IMR-90 (cell line): ENCODE data around the gene GPX1. TPM values are rescaled to one million over a fixed set of nuclear protein-coding genes. Genes with fewer than 3 reads are reported as not detected.

ENCODE experiments used
- ATAC-seq: fragments of 200-7000 bp; cut with Tn5 transposase; 2 replicates; pipeline ENCODE4 v1.9.1; 2020; ENCODE audit warnings: low read depth, mild to moderate bottlenecking, moderate library complexity
- BruUV-seq: library from RNA; stranded (reverse); fragments of 400-500 nt; replicated peaks from 2 replicates; lab custom pipeline; 2021; lab: Mats Ljungman, UMichigan
- CTCF ChIA-PET: fragments of 300-600 bp; formaldehyde crosslinking; extraction: SDS; loops from one replicate; lab custom pipeline; 2021; ENCODE audit warnings: antibody characterized with exemption; lab: Yijun Ruan, JAX
- POLR2A ChIA-PET: fragments of 300-600 bp; sonication (Branson Sonifier 250); formaldehyde crosslinking; loops from one replicate; lab custom pipeline; 2022; ENCODE audit warnings: antibody characterized with exemption; ENCODE audit not compliant: unreplicated experiment; lab: Charles Lee
- DNase-seq: peaks from one replicate; pipeline ENCODE4 v3.0.0; 2013
- H2AFZ ChIP-seq: replicated peaks from 2 replicates; pipeline ENCODE3; 2013; ENCODE audit warnings: low read length, mild to moderate bottlenecking; ENCODE audit not compliant: poor library complexity
- H2AK5ac ChIP-seq: 2 replicates; pipeline ENCODE4 v1.6.1; 2013; ENCODE audit warnings: low read depth, low read length, inconsistent platforms
- H2AK9ac ChIP-seq: replicated peaks from 2 replicates; pipeline ENCODE3; 2013; ENCODE audit warnings: mild to moderate bottlenecking, low read depth, low read length, moderate library complexity; ENCODE audit not compliant: poor library complexity
- H2BK120ac ChIP-seq: 2 replicates; pipeline ENCODE4 v1.6.1; 2013; ENCODE audit warnings: low read depth, low read length, inconsistent platforms
- H2BK15ac ChIP-seq: 3 replicates; pipeline ENCODE4 v1.6.1; 2013; ENCODE audit warnings: low read depth, low read length, inconsistent platforms
- H2BK20ac ChIP-seq: 2 replicates; pipeline ENCODE4 v1.6.1; 2013; ENCODE audit warnings: low read depth, mild to moderate bottlenecking, inconsistent platforms, low read length, moderate library complexity
- H2BK5ac ChIP-seq: 2 replicates; pipeline ENCODE4 v1.6.1; 2013; ENCODE audit warnings: mild to moderate bottlenecking, low read depth, low read length, inconsistent platforms; ENCODE audit not compliant: poor library complexity, severe bottlenecking
- H3K14ac ChIP-seq: replicated peaks from 2 replicates; pipeline ENCODE4 v1.6.1; 2013; ENCODE audit warnings: low read depth, low read length, inconsistent platforms
- H3K18ac ChIP-seq: 2 replicates; pipeline ENCODE4 v1.6.1; 2013; ENCODE audit warnings: low read depth, low read length, control low read depth
- H3K23ac ChIP-seq: 2 replicates; pipeline ENCODE4 v1.6.1; 2013; ENCODE audit warnings: low read depth, low read length, inconsistent platforms
- H3K27ac ChIP-seq: 2 replicates; pipeline ENCODE4 v1.5.1; 2013; ENCODE audit warnings: mild to moderate bottlenecking, control low read depth, low read length; ENCODE audit not compliant: insufficient read depth
- H3K27me3 ChIP-seq: 2 replicates; pipeline ENCODE4 v1.6.1; 2013; ENCODE audit warnings: low read length; ENCODE audit not compliant: control insufficient read depth, insufficient read depth
- H3K36me3 ChIP-seq: 2 replicates; pipeline ENCODE4 v1.6.1; 2013; ENCODE audit warnings: low read length, mixed read lengths; ENCODE audit not compliant: control insufficient read depth, insufficient read depth
- H3K4ac ChIP-seq: 2 replicates; pipeline ENCODE4 v1.6.1; 2013; ENCODE audit warnings: low read depth, low read length, inconsistent platforms
- H3K4me1 ChIP-seq: 2 replicates; pipeline ENCODE4 v1.6.1; 2013; ENCODE audit warnings: low read length, mixed read lengths; ENCODE audit not compliant: control insufficient read depth, insufficient read depth
- H3K4me2 ChIP-seq: 2 replicates; pipeline ENCODE4 v1.6.1; 2013; ENCODE audit warnings: low read depth, mild to moderate bottlenecking, control low read depth, low read length, moderate library complexity
- H3K4me3 ChIP-seq: 2 replicates; pipeline ENCODE4 v1.5.1; 2013; ENCODE audit warnings: low read depth, mild to moderate bottlenecking, control low read depth, low read length, moderate library complexity; ENCODE audit not compliant: insufficient read depth
- H3K56ac ChIP-seq: 2 replicates; pipeline ENCODE4 v1.6.1; 2013; ENCODE audit warnings: low read length, inconsistent platforms; ENCODE audit not compliant: insufficient read depth; ENCODE audit errors: extremely low read depth
- H3K79me1 ChIP-seq, 2 experiments: 2 replicates each; pipeline ENCODE4 v1.6.1; 2013; ENCODE audit warnings: low read length in 2 of 2, inconsistent platforms in 1 of 2, low read depth in 1 of 2
- H3K9ac ChIP-seq: 2 replicates; pipeline ENCODE4 v1.6.1; 2013; ENCODE audit warnings: low read depth, low read length, control low read depth
- H3K9me1 ChIP-seq: 2 replicates; pipeline ENCODE4 v1.6.1; 2013; ENCODE audit warnings: low read length, inconsistent platforms; ENCODE audit not compliant: insufficient read depth
- H3K9me3 ChIP-seq: 2 replicates; pipeline ENCODE4 v1.6.1; 2013; ENCODE audit warnings: low read length; ENCODE audit not compliant: control insufficient read depth, insufficient read depth
- H4K20me1 ChIP-seq: 2 replicates; pipeline ENCODE4 v1.6.1; 2013; ENCODE audit warnings: low read length, inconsistent platforms; ENCODE audit not compliant: insufficient read depth
- H4K5ac ChIP-seq: 2 replicates; pipeline ENCODE4 v1.6.1; 2013; ENCODE audit warnings: mild to moderate bottlenecking, low read depth, low read length, control low read depth
- H4K8ac ChIP-seq, 2 experiments: 2 replicates each; pipeline ENCODE4 v1.6.1; 2013; ENCODE audit warnings: low read depth in 2 of 2, low read length in 2 of 2, control low read depth in 1 of 2, inconsistent platforms in 1 of 2
- H4K91ac ChIP-seq: 2 replicates; pipeline ENCODE4 v1.6.1; 2013; ENCODE audit warnings: low read depth, low read length, inconsistent platforms; ENCODE audit not compliant: insufficient read depth
- BHLHE40 ChIP-seq: fragments of 150-350 bp; IDR thresholded peaks from 2 replicates; pipeline ENCODE4 v1.6.1; 2016; ENCODE audit warnings: mild to moderate bottlenecking, low read depth, low read length
- CHD1 ChIP-seq: IDR thresholded peaks from 2 replicates; pipeline ENCODE4 v1.6.1; 2012; ENCODE audit warnings: low read depth, low read length, improper control_type of control experiment
- FOS ChIP-seq: fragments of 150-350 bp; IDR thresholded peaks from 2 replicates; pipeline ENCODE4 v1.6.1; 2016; ENCODE audit warnings: low read depth, low read length
- MAFK ChIP-seq: IDR thresholded peaks from 2 replicates; pipeline ENCODE4 v1.6.1; 2012; ENCODE audit warnings: low read depth, low read length, improper control_type of control experiment
- MAZ ChIP-seq: IDR thresholded peaks from 2 replicates; pipeline ENCODE4 v1.6.1; 2012; ENCODE audit warnings: low read depth, mild to moderate bottlenecking, low read length, improper control_type of control experiment, moderate library complexity, borderline replicate concordance
- NFE2L2 ChIP-seq: fragments of 150-350 bp; IDR thresholded peaks from 2 replicates; pipeline ENCODE4 v1.6.1; 2016; ENCODE audit warnings: low read depth, mild to moderate bottlenecking, low read length
- POLR2A ChIP-seq: IDR thresholded peaks from 2 replicates; pipeline ENCODE4 v1.6.1; 2012; ENCODE audit warnings: mild to moderate bottlenecking, low read depth, low read length
- RAD21 ChIP-seq: IDR thresholded peaks from 2 replicates; pipeline ENCODE4 v1.6.1; 2012; ENCODE audit warnings: low read length, improper control_type of control experiment
- RCOR1 ChIP-seq: IDR thresholded peaks from 2 replicates; pipeline ENCODE4 v1.6.1; 2012; ENCODE audit warnings: mild to moderate bottlenecking, low read length, improper control_type of control experiment; ENCODE audit not compliant: insufficient replicate concordance
- RFX5 ChIP-seq: IDR thresholded peaks from 2 replicates; pipeline ENCODE4 v1.8.0; 2012; ENCODE audit warnings: low read depth, mild to moderate bottlenecking, low read length, moderate library complexity
- SMC3 ChIP-seq: fragments of 150-350 bp; IDR thresholded peaks from 2 replicates; pipeline ENCODE4 v1.6.1; 2016; ENCODE audit warnings: low read depth, mild to moderate bottlenecking, antibody characterized with exemption, low read length, moderate library complexity
- WGBS, 2 experiments: methylation state at CpG; one replicate each; pipeline versions ENCODE4 v1.1.5 to v1.1.7; 2013; ENCODE audit warnings: missing lambda C conversion rate in 2 of 2; ENCODE audit not compliant: insufficient read length in 1 of 2; ENCODE audit errors: extremely low coverage in 2 of 2; 5-methylcytosine and 5-hydroxymethylcytosine counted together
- dilution Hi-C: fragments of 300-500 bp; cut with HindIII; formaldehyde crosslinking; loops from one replicate; pipeline ENCODE4 v1.14.3; 2018; ENCODE audit warnings: low sequenced_read_pairs; ENCODE audit not compliant: unreplicated experiment
- in situ Hi-C: fragments of 300-500 bp; cut with MboI; formaldehyde crosslinking; loops from 3 replicates; pipeline ENCODE4 v1.14.3; 2019; ENCODE audit warnings: low sequenced_read_pairs, inconsistent platforms, mixed read lengths
- intact Hi-C: fragments of 100-400 bp; cut with micrococcal nuclease; formaldehyde crosslinking; loops from 2 replicates; pipeline ENCODE4 v1.10.0; 2022
- polyA plus RNA-seq, 3 experiments: library from polyadenylated mRNA; depleted of rRNA; stranded (reverse); fragments of >200 nt; gene quantifications; 2 replicates each; pipeline ENCODE4 v1.2.3, GENCODE V29; 2012; ENCODE audit warnings: low replicate concordance in 1 of 3
- total RNA-seq: library from RNA; depleted of rRNA; stranded (reverse); fragments of >200 nt; gene quantifications from 2 replicates; pipeline ENCODE4 v1.2.3, GENCODE V29; 2012
- TF ChIP-seq, protein P1 (sequence below): fragments of 150-350 bp; IDR thresholded peaks from 2 replicates; pipeline ENCODE4 v1.6.1; 2017; ENCODE audit warnings: mild to moderate bottlenecking, antibody characterized with exemption, low read length, low read depth
- TF ChIP-seq, protein P2 (sequence below): fragments of 150-350 bp; IDR thresholded peaks from 2 replicates; pipeline ENCODE4 v1.6.1; 2016; ENCODE audit warnings: low read depth, mild to moderate bottlenecking, low read length, moderate library complexity, borderline replicate concordance
- TF ChIP-seq, protein P3 (sequence below): conservative IDR thresholded peaks from 2 replicates; pipeline ENCODE4 v1.5.1; 2012; ENCODE audit warnings: mild to moderate bottlenecking, low read depth, low read length, improper control_type of control experiment

The GPX1 gene
- total and polyA plus RNA-seq, 2 of the 4 experiments (the other 2 are of a cell fraction), result 128 to 680 TPM

DNA sequence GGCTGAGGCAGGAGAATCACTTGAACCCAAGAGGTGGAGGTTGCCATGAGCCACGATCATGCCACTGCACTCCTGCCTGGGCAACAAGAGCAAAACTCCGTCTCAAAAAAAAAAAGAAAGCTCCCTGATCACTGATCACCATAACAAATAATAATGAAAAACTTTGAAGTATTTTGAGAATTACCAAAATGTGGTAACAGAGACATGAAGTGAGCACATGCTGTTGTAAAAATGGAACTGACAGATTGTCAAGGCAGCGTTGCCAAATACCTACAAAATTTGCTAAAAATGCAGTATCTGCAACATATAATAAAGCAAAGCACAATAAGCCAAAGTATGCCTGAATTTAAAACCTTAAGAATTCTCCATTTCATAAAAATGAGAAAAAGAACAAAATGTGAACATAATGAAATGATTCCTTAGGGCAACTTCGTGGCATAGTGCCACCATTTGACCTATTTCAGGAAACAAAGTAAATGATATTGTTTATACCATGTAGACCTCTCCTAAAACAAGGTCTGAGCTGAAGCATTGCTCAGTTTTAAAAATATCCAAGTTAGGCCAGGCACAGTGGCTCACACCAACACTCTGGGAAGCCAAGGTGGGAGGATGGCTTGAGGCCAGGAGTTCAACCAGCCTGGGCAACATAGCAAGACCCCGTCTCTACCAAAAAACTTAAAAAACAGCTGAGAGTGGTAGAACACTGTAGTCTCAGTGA is 24.1 kb downstream of the GPX1 start:
- in situ Hi-C loops, result no loop called here
- TF ChIP-seq FOS, result no peak
- no peak for TF ChIP-seq RCOR1
- TF ChIP-seq, protein P1, sequence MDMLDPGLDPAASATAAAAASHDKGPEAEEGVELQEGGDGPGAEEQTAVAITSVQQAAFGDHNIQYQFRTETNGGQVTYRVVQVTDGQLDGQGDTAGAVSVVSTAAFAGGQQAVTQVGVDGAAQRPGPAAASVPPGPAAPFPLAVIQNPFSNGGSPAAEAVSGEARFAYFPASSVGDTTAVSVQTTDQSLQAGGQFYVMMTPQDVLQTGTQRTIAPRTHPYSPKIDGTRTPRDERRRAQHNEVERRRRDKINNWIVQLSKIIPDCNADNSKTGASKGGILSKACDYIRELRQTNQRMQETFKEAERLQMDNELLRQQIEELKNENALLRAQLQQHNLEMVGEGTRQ, result no peak
- no peak for TF ChIP-seq MAFK
- no peak for TF ChIP-seq RAD21
- TF ChIP-seq CHD1, result no peak
- TF ChIP-seq, protein P2, sequence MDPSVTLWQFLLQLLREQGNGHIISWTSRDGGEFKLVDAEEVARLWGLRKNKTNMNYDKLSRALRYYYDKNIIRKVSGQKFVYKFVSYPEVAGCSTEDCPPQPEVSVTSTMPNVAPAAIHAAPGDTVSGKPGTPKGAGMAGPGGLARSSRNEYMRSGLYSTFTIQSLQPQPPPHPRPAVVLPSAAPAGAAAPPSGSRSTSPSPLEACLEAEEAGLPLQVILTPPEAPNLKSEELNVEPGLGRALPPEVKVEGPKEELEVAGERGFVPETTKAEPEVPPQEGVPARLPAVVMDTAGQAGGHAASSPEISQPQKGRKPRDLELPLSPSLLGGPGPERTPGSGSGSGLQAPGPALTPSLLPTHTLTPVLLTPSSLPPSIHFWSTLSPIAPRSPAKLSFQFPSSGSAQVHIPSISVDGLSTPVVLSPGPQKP, result no peak
- TF ChIP-seq POLR2A, result no peak
- no peak for TF ChIP-seq BHLHE40
- TF ChIP-seq MAZ, result no peak
- no peak for TF ChIP-seq NFE2L2
- TF ChIP-seq SMC3, result no peak
- TF ChIP-seq RFX5, result no peak
- TF ChIP-seq, protein P3, sequence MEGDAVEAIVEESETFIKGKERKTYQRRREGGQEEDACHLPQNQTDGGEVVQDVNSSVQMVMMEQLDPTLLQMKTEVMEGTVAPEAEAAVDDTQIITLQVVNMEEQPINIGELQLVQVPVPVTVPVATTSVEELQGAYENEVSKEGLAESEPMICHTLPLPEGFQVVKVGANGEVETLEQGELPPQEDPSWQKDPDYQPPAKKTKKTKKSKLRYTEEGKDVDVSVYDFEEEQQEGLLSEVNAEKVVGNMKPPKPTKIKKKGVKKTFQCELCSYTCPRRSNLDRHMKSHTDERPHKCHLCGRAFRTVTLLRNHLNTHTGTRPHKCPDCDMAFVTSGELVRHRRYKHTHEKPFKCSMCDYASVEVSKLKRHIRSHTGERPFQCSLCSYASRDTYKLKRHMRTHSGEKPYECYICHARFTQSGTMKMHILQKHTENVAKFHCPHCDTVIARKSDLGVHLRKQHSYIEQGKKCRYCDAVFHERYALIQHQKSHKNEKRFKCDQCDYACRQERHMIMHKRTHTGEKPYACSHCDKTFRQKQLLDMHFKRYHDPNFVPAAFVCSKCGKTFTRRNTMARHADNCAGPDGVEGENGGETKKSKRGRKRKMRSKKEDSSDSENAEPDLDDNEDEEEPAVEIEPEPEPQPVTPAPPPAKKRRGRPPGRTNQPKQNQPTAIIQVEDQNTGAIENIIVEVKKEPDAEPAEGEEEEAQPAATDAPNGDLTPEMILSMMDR, result no peak
- Histone ChIP-seq H4K8ac (no peak overlapping the region), H3K79me1 (peaks cover 18 to 58% of the 10 kb centered on the region in 2 experiments; a peak in 3 of 4 replicates), H3K4me3 (no peak overlapping the region), H3K56ac (no peak overlapping the region), H3K18ac (no peak overlapping the region), H3K9me1 (peaks cover 4% of the 10 kb centered on the region; the same call in 1 of the 2 replicates), H3K4ac (no peak overlapping the region), H2BK120ac (no peak overlapping the region), H3K4me1 (peaks cover 2% of the 10 kb centered on the region; the same call in 1 of the 2 replicates), H3K14ac (no peak overlapping the region), H2BK20ac (no peak overlapping the region), H3K4me2 (no peak overlapping the region), H3K27me3 (no peaks in the 10 kb centered on the region), H2AFZ (no peak overlapping the region), H4K20me1 (no peaks in the 10 kb centered on the region; the same call in 1 of the 2 replicates), H2AK9ac (no peak overlapping the region), H3K23ac (no peak overlapping the region), H2BK5ac (no peak overlapping the region), H3K9ac (no peak overlapping the region), H3K36me3 (peaks cover 34% of the 10 kb centered on the region), H3K27ac (no peak overlapping the region), H3K9me3 (no peaks in the 10 kb centered on the region), H4K5ac (no peak overlapping the region), H2BK15ac (no peak overlapping the region), H4K91ac (no peak overlapping the region), H2AK5ac (no peak overlapping the region)
- dilution Hi-C loops, result no loop called here
- POLR2A ChIA-PET, result no interaction called here
- no TSS peak for BruUV-seq
- CTCF ChIA-PET, result interaction anchor here (0.6 kb wide), 1 partner anchor 83 kb away, joined by 4 read pairs; no protein-coding TSS in a partner anchor
- intact Hi-C loops, result no loop called here
- no peak for DNase-seq
- no peak for ATAC-seq
- WGBS, 2 experiments, result no CpG with 5 or more reads among the region's 5 CpGs
